Sigmoid colon (tissue), 4 donors: ENCODE measurements around the gene KRT79.

ENCODE experiments used
- CTCF ChIP-seq, 4 experiments: fragments of 450-650 bp in 3 of 4; fragments of 200-600 bp in 1 of 4; IDR thresholded peaks; one replicate each; pipeline ENCODE4 v1.5.1; 2016 to 2019; ENCODE audit warnings: antibody characterized with exemption in 4 of 4, mild to moderate bottlenecking in 3 of 4, moderate library complexity in 2 of 4
- EP300 ChIP-seq, 4 donors: sonication (generic); formaldehyde crosslinking; IDR thresholded peaks; one replicate each; pipeline ENCODE4 v1.6.1; 2017; ENCODE audit warnings: antibody characterized with exemption in 4 of 4
- POLR2A ChIP-seq, 2 donors: fragments of 450-650 bp; IDR thresholded peaks; one replicate each; pipeline ENCODE4 v1.6.1; 2016; ENCODE audit warnings: antibody characterized with exemption in 2 of 2, mild to moderate bottlenecking in 2 of 2, moderate library complexity in 2 of 2
- POLR2AphosphoS5 ChIP-seq, 4 donors: sonication (generic); formaldehyde crosslinking; IDR thresholded peaks; one replicate each; pipeline ENCODE4 v1.6.1; 2017; ENCODE audit warnings: antibody characterized with exemption in 4 of 4

GRCh38 chr12:52862023-52862422 is 27.9 kb upstream of the KRT79 start:
- TF ChIP-seq CTCF (IDR thresholded peaks at IDR 0.05) = no peak
- TF ChIP-seq POLR2A (IDR thresholded peaks at IDR 0.05) = no peak
- TF ChIP-seq POLR2AphosphoS5 (IDR thresholded peaks at IDR 0.05) = no peak
- TF ChIP-seq EP300 (IDR thresholded peaks at IDR 0.05) = no peak
